Measurements from ENCODE around the gene ISOC2. TPM values are rescaled to one million over a fixed set of nuclear protein-coding genes. Genes with fewer than 3 reads are reported as not detected.

ISOC2 gene
- total and polyA plus RNA-seq, 4 donors = 49.1 to 181 (median 118) TPM

DNA sequence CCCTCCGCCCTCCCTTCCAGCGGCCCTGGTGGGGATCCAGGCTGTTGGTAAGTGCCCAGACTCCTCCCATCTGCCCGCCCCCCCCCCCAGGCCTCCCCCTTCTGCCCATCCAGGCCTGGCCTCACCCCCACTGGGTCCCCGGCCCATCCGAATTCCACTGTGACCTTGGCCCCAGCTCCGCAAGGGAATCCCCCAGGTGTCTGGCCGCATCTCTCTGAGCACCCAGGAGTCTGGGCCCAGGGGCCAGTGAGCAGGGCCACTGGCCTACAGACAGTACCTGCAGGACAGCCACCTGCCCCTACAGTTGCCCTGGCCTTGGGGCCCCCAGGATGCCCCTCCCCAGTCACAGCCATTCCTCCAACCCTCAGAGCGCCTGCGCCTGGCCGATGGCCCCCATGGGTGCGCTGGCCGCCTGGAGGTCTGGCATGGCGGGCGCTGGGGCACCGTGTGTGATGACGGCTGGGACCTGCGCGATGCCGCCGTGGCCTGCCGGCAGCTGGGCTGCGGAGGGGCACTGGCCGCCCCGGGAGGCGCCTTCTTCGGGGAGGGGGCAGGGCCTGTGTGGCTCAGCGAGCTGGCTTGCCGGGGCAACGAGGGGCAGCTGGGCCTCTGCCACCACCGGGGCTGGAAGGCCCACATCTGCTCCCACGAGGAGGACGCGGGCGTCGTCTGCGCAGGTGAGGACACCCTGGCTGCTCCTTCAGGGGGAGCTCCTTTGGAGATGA lies 27.7 kb upstream of the ISOC2 start:
- no peaks in the 10 kb centered on the region for H3K27me3 ChIP-seq (ENCODE audit: control insufficient read depth in 4 of 4, insufficient read depth in 4 of 4, low read length in 3 of 4)
- no peak overlapping the region for H3K4me3 ChIP-seq (ENCODE audit: low read depth in 1 of 3, low read length in 3 of 3)
- no peak for TF ChIP-seq FOXA1 (IDR thresholded peaks at IDR 0.05)
- TF ChIP-seq SP1 (IDR thresholded peaks at IDR 0.05) = no peak
- TF ChIP-seq HNF4G (IDR thresholded peaks at IDR 0.05) = no peak
- no peak for TF ChIP-seq RAD21 (IDR thresholded peaks at IDR 0.05)
- no peak for DNase-seq (ENCODE audit: low spot score)
- no peak overlapping the region for H3K9ac ChIP-seq (ENCODE audit: low read depth in 1 of 2, low read length in 2 of 2)
- no peak overlapping the region for H3K27ac ChIP-seq (ENCODE audit: low read depth in 1 of 2, low read length in 2 of 2)
- H3K9me3 ChIP-seq (ENCODE audit: control insufficient read depth in 4 of 4, low read length in 3 of 4) = no peaks in the 10 kb centered on the region
- WGBS = 52% methylated on average over 36 of the region's 36 CpGs
- H3K4me1 ChIP-seq (ENCODE audit: control insufficient read depth in 4 of 4, insufficient read depth in 4 of 4, low read length in 3 of 4) = peaks cover 3 to 9% (median 7%) of the 10 kb centered on the region in 4 donors
- H3K36me3 ChIP-seq (ENCODE audit: control insufficient read depth in 4 of 4, insufficient read depth in 3 of 4, low read depth in 1 of 4, low read length in 3 of 4) = no peaks in the 10 kb centered on the region

DNA sequence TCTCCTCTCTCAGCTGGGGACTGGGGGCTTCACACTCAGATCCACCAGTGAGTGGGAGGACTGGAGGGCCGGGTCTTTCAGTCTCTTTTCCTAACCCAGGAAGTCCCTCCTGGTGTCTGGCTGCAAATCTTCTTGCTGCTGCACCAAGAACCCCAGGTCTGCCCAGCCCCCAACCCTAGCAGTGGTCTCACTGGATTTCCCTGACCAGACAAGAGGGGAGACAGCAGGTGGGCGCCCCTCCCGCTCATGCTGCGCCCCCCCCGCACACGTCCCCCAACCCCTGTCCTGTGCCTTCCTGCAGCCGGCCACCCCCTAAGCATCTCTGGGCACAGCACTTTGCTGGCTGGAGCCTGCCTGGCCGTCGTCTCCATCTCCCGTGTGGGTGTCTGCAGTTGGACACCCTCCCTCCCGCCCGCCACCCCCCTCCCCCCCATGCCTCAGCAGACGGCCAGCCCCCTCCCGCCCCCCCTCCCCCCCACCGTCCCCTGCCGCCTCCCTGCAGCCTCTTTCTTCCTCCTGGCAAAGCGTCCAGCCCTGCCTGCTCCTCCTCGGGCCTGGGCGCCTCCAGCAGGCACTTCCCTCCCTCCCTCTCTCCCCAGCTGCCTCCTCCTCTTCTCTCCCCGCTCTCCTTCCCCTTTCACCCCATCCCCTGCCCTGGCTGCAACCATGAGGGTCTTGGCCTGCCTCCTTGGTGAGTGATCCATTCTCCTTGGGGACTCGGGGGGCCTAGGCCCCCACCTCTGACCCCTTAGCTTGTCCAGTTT lies 26.7 kb upstream of the ISOC2 start, which contains the start of gene SSC5D:
TSS of gene SSC5D (plus strand) at position 513 of the 764 bp plus-strand sequence. CDS start at position 667, 154 bp downstream.
- H3K9ac ChIP-seq (ENCODE audit: low read depth in 1 of 2, low read length in 2 of 2) = no peak within 1 kb of the TSS
- no peak for DNase-seq (ENCODE audit: low spot score)
- TF ChIP-seq EGR1 (IDR thresholded peaks at IDR 0.05; ENCODE audit: low read depth in 2 of 2) = no peak
- TF ChIP-seq, protein P1, sequence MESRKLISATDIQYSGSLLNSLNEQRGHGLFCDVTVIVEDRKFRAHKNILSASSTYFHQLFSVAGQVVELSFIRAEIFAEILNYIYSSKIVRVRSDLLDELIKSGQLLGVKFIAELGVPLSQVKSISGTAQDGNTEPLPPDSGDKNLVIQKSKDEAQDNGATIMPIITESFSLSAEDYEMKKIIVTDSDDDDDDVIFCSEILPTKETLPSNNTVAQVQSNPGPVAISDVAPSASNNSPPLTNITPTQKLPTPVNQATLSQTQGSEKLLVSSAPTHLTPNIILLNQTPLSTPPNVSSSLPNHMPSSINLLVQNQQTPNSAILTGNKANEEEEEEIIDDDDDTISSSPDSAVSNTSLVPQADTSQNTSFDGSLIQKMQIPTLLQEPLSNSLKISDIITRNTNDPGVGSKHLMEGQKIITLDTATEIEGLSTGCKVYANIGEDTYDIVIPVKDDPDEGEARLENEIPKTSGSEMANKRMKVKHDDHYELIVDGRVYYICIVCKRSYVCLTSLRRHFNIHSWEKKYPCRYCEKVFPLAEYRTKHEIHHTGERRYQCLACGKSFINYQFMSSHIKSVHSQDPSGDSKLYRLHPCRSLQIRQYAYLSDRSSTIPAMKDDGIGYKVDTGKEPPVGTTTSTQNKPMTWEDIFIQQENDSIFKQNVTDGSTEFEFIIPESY (IDR thresholded peaks at IDR 0.05) = no peak
- TF ChIP-seq HNF4A (conservative IDR thresholded peaks at IDR 0.05) = no peak
- TF ChIP-seq, protein P2, sequence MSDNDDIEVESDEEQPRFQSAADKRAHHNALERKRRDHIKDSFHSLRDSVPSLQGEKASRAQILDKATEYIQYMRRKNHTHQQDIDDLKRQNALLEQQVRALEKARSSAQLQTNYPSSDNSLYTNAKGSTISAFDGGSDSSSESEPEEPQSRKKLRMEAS (IDR thresholded peaks at IDR 0.05) = no peak
- TF ChIP-seq HNF4G (IDR thresholded peaks at IDR 0.05) = no peak
- no peak for TF ChIP-seq JUND (IDR thresholded peaks at IDR 0.05)
- no peak for TF ChIP-seq RAD21 (IDR thresholded peaks at IDR 0.05)
- no peak for TF ChIP-seq GABPA (IDR thresholded peaks at IDR 0.05 in 1 of 2, conservative IDR thresholded peaks at IDR 0.05 in 1 of 2)
- TF ChIP-seq NR2F2 (IDR thresholded peaks at IDR 0.05) = no peak
- no peak for TF ChIP-seq YY1 (IDR thresholded peaks at IDR 0.05)
- TF ChIP-seq, protein P3, sequence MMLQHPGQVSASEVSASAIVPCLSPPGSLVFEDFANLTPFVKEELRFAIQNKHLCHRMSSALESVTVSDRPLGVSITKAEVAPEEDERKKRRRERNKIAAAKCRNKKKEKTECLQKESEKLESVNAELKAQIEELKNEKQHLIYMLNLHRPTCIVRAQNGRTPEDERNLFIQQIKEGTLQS (IDR thresholded peaks at IDR 0.05) = no peak
- TF ChIP-seq TAF1 (conservative IDR thresholded peaks at IDR 0.05) = no peak
- H3K9me3 ChIP-seq (ENCODE audit: control insufficient read depth in 4 of 4, low read length in 3 of 4) = no peaks in the 10 kb centered on the region
- no peaks in the 10 kb centered on the region for H3K27me3 ChIP-seq (ENCODE audit: control insufficient read depth in 4 of 4, insufficient read depth in 4 of 4, low read length in 3 of 4)
- peaks cover 3 to 14% (median 7%) of the 10 kb centered on the region in 4 donors for H3K4me1 ChIP-seq (ENCODE audit: control insufficient read depth in 4 of 4, insufficient read depth in 4 of 4, low read length in 3 of 4)
- peaks cover 0 to 3% (median 2%) of the 10 kb centered on the region in 4 donors for H3K36me3 ChIP-seq (ENCODE audit: control insufficient read depth in 4 of 4, insufficient read depth in 3 of 4, low read depth in 1 of 4, low read length in 3 of 4)
- H3K27ac ChIP-seq (ENCODE audit: low read depth in 1 of 2, low read length in 2 of 2) = peak within 1 kb of the TSS; percentile 59 to 60
- WGBS = 12% methylated on average over 20 of the region's 21 CpGs
- H3K4me3 ChIP-seq (ENCODE audit: low read depth in 1 of 3, low read length in 3 of 3) = no peak within 1 kb of the TSS
